Measurements from ENCODE around the gene MEGF11. TPM values are rescaled to one million over a fixed set of nuclear protein-coding genes. Genes with fewer than 3 reads are reported as not detected.

Gene MEGF11
- total RNA-seq, 1 experiment from 2014 or later = 0.09 TPM

DNA sequence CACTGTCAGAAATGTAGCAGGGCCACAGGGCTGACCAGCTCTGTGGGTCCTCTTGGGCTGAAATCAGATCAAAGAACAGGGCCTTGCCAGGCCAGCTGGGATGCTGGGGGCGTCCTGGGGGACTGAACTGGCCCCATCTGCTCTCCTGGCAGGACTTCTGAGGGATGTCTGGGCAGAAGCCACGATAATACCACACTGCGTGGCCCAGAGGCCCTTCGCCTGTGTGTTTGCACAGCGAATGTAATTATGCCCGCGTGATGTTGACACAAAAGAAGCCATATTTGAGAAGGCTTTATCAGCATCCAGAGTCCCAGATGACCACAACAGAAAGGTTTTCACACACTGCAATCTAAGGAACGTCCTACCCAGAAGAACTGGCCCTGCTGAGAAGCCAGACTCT is 210.3 kb downstream of the MEGF11 start:
- TF ChIP-seq, protein P1, sequence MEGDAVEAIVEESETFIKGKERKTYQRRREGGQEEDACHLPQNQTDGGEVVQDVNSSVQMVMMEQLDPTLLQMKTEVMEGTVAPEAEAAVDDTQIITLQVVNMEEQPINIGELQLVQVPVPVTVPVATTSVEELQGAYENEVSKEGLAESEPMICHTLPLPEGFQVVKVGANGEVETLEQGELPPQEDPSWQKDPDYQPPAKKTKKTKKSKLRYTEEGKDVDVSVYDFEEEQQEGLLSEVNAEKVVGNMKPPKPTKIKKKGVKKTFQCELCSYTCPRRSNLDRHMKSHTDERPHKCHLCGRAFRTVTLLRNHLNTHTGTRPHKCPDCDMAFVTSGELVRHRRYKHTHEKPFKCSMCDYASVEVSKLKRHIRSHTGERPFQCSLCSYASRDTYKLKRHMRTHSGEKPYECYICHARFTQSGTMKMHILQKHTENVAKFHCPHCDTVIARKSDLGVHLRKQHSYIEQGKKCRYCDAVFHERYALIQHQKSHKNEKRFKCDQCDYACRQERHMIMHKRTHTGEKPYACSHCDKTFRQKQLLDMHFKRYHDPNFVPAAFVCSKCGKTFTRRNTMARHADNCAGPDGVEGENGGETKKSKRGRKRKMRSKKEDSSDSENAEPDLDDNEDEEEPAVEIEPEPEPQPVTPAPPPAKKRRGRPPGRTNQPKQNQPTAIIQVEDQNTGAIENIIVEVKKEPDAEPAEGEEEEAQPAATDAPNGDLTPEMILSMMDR (IDR thresholded peaks at IDR 0.05; ENCODE audit: unreplicated experiment) = no peak
- CTCF ChIA-PET = interaction anchor here (0.6 kb wide), 1 partner anchor 30 kb away, joined by 3 read pairs; no protein-coding TSS in a partner anchor
- no peak overlapping the region for H3K4me3 Mint-ChIP-seq (ENCODE audit: low read depth, unreplicated experiment)
- H3K36me3 Mint-ChIP-seq (ENCODE audit: insufficient read depth, unreplicated experiment) = no peaks in the 10 kb centered on the region
- DNase-seq = no peak
- H3K27me3 Mint-ChIP-seq (ENCODE audit: unreplicated experiment) = peaks cover 10% of the 10 kb centered on the region
- BruUV-seq (replicated peaks) = no TSS peak
- no peaks in the 10 kb centered on the region for H3K9me3 Mint-ChIP-seq (ENCODE audit: low read depth, unreplicated experiment)
- intact Hi-C loops (cut with micrococcal nuclease; ENCODE audit: unreplicated experiment) = no loop called here
- H3K27ac Mint-ChIP-seq (ENCODE audit: unreplicated experiment) = no peak overlapping the region
- H3K4me1 Mint-ChIP-seq (ENCODE audit: low read depth, unreplicated experiment) = no peaks in the 10 kb centered on the region

DNA sequence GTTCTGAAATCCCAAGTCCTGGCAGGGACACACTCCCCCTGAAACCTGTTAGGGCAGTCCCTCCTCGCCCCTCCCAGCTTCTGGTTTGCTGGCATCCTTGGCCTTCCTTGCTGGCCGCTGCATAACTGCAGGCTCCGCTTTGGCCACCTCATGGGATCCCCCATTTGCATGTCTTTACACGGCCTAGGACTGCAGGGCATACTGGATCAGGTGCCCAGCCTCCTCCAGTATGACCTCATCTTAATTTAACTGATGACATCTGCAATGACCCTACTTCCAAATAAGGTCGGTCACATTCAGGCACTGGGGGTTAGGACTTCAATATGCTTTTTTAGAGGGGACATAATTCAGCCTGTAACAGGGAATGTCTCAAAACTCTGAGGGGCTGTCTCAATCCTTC is 210.9 kb downstream of the MEGF11 start:
- Mint-ChIP-seq H3K27me3 (ENCODE audit: unreplicated experiment) (peaks cover 14% of the 10 kb centered on the region), H3K9me3 (ENCODE audit: low read depth, unreplicated experiment) (no peaks in the 10 kb centered on the region), H3K27ac (ENCODE audit: unreplicated experiment) (no peak overlapping the region), H3K36me3 (ENCODE audit: insufficient read depth, unreplicated experiment) (no peaks in the 10 kb centered on the region), H3K4me1 (ENCODE audit: low read depth, unreplicated experiment) (no peaks in the 10 kb centered on the region), H3K4me3 (ENCODE audit: low read depth, unreplicated experiment) (no peak overlapping the region)
- peak; percentile 20 for DNase-seq
- no TSS peak for BruUV-seq (replicated peaks)
- TF ChIP-seq, protein P1 (IDR thresholded peaks at IDR 0.05; ENCODE audit: unreplicated experiment) = no peak
- CTCF ChIA-PET = interaction anchor here (0.6 kb wide), 1 partner anchor 30 kb away, joined by 3 read pairs; no protein-coding TSS in a partner anchor
- intact Hi-C loops (cut with micrococcal nuclease; ENCODE audit: unreplicated experiment) = no loop called here

DNA sequence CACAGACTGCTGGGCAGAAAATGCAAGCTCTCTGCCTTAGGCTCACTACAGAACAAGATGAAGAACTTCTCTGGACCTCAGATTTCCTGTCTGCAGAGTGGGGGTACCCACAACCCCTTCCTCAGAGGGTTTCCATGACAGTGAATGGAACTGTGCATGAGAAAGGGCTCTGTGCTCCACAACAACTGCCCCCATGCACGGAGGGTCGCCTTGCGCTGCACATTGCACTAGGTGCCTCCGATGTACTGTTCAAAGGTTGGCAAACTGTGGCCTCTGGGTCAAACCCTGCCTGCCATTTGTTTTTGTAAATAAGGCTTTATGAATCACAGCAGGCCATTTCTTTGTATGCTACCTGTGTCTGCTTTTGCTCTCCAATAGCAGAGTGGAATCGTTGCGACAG is 212.3 kb downstream of the MEGF11 start:
- Mint-ChIP-seq H3K4me1 (ENCODE audit: low read depth, unreplicated experiment) (no peaks in the 10 kb centered on the region), H3K4me3 (ENCODE audit: low read depth, unreplicated experiment) (no peak overlapping the region), H3K27ac (ENCODE audit: unreplicated experiment) (no peak overlapping the region), H3K9me3 (ENCODE audit: low read depth, unreplicated experiment) (no peaks in the 10 kb centered on the region), H3K27me3 (ENCODE audit: unreplicated experiment) (peaks cover 27% of the 10 kb centered on the region), H3K36me3 (ENCODE audit: insufficient read depth, unreplicated experiment) (no peaks in the 10 kb centered on the region)
- CTCF ChIA-PET = interaction anchor here (0.7 kb wide), 2 partner anchors 215 to 383 kb away, joined by 3 to 4 read pairs; no protein-coding TSS in a partner anchor
- intact Hi-C loops (cut with micrococcal nuclease; ENCODE audit: unreplicated experiment) = no loop called here
- DNase-seq = no peak
- no TSS peak for BruUV-seq (replicated peaks)
- TF ChIP-seq, protein P1 (IDR thresholded peaks at IDR 0.05; ENCODE audit: unreplicated experiment) = no peak

DNA sequence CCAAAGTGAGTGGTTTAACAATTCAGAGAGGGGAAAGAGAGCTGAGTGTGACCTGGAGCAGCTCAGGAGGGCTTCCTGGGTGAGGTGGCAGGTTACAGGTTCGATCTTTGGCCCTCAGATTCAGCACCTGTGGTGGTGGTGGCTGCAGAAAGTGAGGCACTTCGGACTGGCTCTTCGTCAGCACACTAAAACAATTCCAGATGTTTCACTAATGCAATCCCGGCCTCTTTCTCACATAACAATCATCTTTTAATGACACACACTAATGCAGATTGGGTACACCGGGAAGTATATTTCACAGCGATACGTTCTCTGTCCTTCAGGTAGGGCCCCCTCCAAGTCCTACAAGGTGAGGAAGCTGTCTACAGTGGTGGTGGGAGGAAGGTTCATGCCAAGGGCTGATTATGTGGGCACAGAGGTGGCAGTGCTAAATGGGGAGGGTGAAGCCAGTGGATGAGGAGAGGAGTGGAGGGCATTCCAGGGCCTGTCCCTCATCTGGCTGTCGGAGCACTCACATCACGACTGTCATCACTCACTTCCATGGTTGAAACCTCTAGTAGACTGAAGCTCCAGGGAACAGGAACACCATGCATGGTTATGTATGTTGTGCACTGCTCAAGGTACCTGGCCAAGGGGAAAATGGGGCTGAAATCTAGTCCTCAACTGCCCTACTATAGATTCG is 213.2 kb downstream of the MEGF11 start:
- no peaks in the 10 kb centered on the region for H3K36me3 Mint-ChIP-seq (ENCODE audit: insufficient read depth, unreplicated experiment)
- H3K27me3 Mint-ChIP-seq (ENCODE audit: unreplicated experiment) = peaks cover 36% of the 10 kb centered on the region
- H3K27ac Mint-ChIP-seq (ENCODE audit: unreplicated experiment) = no peak overlapping the region
- CTCF ChIA-PET = interaction anchor here (0.7 kb wide), 1 partner anchor 215 kb away, joined by 3 read pairs; no protein-coding TSS in a partner anchor
- intact Hi-C loops (cut with micrococcal nuclease; ENCODE audit: unreplicated experiment) = no loop called here
- no peak for DNase-seq
- H3K4me1 Mint-ChIP-seq (ENCODE audit: low read depth, unreplicated experiment) = no peaks in the 10 kb centered on the region
- no TSS peak for BruUV-seq (replicated peaks)
- TF ChIP-seq, protein P1 (IDR thresholded peaks at IDR 0.05; ENCODE audit: unreplicated experiment) = no peak
- H3K9me3 Mint-ChIP-seq (ENCODE audit: low read depth, unreplicated experiment) = no peaks in the 10 kb centered on the region
- H3K4me3 Mint-ChIP-seq (ENCODE audit: low read depth, unreplicated experiment) = no peak overlapping the region
